Stimulated activated CD4-positive, alpha-beta T cell treated with anti-CD3 and anti-CD28 coated beads, Interleukin-2, amount 100 ng/mL, for 4 hours (primary cell): ENCODE measurements around the gene COLEC11.

Experiments
- DNase-seq: peaks from one replicate; pipeline ENCODE4 v3.0.0-alpha.2; 2020; ENCODE audit warnings: low read depth

The COLEC11 gene

GRCh38 chr2:3639015-3639630, 44.2 kb downstream of the COLEC11 start:
- DNase-seq: no peak

- no peak for DNase-seq
Observed at GRCh38 chr2:3639653-3640052, 44.7 kb downstream of the COLEC11 start.

GRCh38 chr2:3641181-3641580, 46.3 kb downstream of the COLEC11 start:
- no peak for DNase-seq

DNA sequence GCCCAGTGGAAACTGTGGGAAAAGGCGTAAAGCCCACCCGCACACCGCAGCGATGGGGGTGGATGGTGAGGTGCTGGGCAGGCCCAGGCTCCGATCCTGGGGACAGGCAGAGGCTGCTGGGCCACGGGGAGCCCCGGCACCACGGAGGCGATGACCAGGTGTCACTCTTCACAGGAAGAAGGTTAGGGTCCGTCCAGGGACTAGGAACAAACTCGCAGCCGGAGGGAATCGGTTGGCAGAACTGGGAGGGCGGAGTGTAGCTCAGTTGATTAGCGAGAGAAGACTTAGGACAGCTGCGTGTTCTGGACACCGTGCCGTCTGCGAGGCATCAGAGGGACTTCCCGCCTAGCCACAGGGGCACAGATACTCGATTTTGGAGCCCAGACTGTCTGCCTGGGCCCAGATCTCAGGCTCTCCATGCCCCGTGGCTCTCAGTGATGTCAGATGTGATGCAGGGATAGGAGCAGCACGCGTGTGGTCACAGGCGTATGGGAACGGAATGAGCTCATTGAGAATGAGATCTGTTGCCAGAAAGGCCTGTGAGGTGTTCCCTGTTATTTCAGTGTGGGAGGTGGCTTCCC, 47.0 kb downstream of the COLEC11 start:
- no peak for DNase-seq

GRCh38 chr2:3642521-3643215, 47.8 kb downstream of the COLEC11 start:
- DNase-seq: no peak

- no peak for DNase-seq
Observed at GRCh38 chr2:3643371-3644245, 48.7 kb downstream of the COLEC11 start.

GRCh38 chr2:3644246-3644525, 49.3 kb downstream of the COLEC11 start:
- DNase-seq: no peak

- no peak for DNase-seq
Observed at GRCh38 chr2:3644891-3645605, 50.1 kb downstream of the COLEC11 start.

GRCh38 chr2:3645745-3646389, 51.0 kb downstream of the COLEC11 start:
- DNase-seq: no peak

DNA sequence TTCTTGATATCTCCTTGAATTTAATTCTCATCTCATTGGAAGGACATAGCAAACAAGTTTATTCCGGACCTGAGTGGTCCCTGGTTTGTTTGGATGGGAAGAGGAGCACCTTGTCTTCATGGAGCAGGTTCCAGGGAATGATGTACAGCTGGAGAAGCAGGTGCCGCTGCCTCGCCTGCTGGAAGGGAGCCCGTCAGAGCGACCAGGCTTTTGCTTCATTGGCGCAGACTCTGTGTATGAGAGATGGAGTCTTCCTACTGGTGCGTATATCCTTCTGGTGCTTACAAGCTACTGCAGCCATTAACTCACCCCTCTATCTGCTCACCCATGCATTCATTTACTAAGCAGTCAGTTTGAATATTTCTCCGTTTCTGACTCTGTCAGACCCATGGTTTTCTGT, 51.5 kb downstream of the COLEC11 start:
- no peak for DNase-seq

GRCh38 chr2:3647246-3647645, 52.3 kb downstream of the COLEC11 start:
- DNase-seq: no peak

- DNase-seq: no peak
Observed at GRCh38 chr2:3647831-3648651, 53.1 kb downstream of the COLEC11 start.

DNA sequence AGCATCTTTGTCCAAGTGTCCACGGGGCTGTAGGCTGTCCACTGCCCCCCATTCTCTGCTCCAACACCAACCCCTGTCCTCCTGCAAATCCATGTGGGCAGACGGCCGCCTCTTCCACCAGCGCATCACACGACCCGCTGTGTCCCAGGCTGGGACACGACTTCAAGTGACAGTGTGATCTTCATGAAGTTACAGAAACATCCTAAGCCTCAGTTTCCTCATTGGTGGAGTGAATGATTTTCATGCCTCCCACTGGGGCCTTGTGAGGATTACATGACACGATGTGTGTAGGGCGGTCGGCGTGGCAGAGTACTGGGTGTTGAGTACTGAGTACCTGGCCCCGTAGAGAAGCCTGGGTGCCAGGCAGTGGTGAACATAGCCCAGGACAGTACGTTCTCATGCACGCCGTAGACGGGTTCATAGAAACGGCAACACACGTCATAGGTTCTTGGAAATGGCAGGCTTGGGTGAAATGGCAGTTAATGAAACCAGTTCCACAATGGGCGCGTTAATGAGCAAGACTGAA, 53.8 kb downstream of the COLEC11 start:
- DNase-seq: no peak

DNA sequence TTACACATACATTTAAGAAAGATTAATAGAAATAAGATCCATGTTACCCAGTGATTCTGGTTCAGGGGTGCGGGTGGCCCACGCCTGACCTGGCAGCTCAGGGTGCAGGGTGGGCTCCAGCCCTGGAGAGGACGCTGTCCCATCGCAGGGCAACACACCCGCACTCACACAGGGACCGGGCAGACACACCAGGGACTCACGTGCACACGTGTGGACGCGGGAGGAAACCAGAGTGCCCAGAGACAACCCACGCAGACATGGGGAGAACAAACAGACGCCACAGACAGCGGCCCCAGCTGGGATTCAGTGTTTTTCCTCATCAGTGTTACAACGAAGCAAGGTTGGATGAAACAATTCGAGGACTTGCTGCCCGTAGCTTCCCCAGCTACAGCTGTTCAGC, 54.7 kb downstream of the COLEC11 start:
- DNase-seq: no peak

- no peak for DNase-seq
Observed at GRCh38 chr2:3650140-3650920, 55.4 kb downstream of the COLEC11 start.

DNA sequence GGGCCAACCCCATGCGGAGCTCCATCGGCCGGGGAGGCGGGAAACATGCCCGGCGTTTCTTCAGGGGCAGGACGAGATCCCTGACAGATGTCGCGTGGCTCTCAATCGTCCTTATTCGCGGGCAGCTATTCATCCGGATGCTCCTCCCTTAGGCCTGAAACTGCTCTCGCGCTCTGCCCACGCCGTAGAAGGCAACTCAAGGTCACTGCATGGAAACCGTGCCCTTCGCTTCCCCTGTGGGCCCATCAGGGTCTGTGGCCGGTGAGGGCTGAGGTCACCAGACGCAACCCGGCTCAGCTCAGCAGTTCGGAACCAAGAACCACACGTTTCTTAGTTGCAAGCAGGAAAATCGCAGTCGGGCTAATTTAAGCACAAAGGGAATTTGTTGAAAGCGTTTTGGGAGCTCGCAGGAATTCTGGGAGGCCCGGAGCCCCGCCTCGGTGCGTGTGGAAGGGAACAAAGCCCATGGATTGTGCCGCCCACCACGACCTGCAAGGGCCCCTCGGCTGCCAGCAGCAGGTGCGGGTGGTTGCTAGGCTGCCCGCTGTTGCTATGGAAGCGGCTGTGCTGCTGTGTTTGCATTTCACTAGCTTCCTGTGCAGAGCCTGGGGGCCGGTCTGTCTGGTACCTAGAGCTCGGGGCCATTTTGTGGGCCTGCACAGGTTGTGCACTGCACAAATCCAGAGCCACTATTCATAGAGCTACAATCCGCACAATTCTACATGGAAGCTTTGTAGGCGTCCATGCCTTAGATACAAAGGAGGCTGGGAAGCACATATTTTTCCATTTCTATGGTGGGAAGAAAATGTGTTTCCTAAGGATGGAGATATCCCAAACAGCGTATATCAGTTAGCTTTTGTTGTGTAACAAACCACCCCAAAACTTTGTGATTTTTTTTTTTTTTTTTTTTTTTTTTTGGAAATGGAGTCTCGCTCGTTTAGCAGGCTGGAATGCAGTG, 57.1 kb downstream of the COLEC11 start:
- peak; percentile 20 for DNase-seq

- DNase-seq: no peak
Observed at GRCh38 chr2:3652896-3653625, 58.1 kb downstream of the COLEC11 start.

DNA sequence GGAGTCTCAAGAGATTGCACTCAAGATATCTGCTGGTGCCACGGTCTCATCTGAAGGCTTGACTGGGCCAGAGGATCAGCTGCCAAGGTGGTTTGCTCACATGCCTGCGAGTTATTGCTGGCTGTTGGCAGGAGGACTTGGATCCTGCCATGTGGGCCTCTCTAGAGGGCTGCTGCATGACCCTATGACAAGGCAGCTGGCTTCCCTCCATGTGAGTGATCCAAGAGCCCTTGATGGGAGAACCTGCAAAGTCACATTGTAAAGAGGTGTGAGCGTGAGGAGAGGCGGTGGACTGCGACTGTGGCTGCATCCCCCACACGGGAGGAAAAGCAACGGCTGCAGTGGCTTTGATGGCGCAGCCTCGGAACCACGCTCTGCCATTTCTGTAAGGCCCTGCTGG, 59.1 kb downstream of the COLEC11 start:
- DNase-seq: no peak
